H1 (cell line): ENCODE measurements around the gene KATNBL1. TPM values are rescaled to one million over a fixed set of nuclear protein-coding genes. Genes with fewer than 3 reads are reported as not detected.

Source experiments
- CTCF ChIA-PET: fragments of 300-600 bp; sonication (Branson Sonifier 250); formaldehyde crosslinking; loops from one replicate; lab custom pipeline; 2021; ENCODE audit not compliant: partially characterized antibody; lab: Charles Lee
- POLR2A ChIA-PET: fragments of 300-600 bp; sonication (Branson Sonifier 250); formaldehyde crosslinking; loops from one replicate; lab custom pipeline; 2021; ENCODE audit warnings: inconsistent platforms; ENCODE audit not compliant: partially characterized antibody; lab: Charles Lee
- DNase-seq, 2 experiments: peaks; one replicate each; pipeline versions ENCODE4 v3.0.0 to v3.0.0-alpha.2; 2010 to 2022; ENCODE audit warnings: low spot score in 2 of 2, low read depth in 1 of 2, mixed read lengths in 1 of 2
- FAIRE-seq: peaks from 2 replicates; lab custom pipeline; 2011; peaks lifted over from hg19 to GRCh38; lab: Jason Lieb, UNC
- H2AFZ ChIP-seq: 2 replicates; pipeline ENCODE4 v1.8.1; 2012; ENCODE audit warnings: low read length, inconsistent platforms
- H2AK5ac ChIP-seq: 2 replicates; pipeline ENCODE4 v1.6.1; 2013; ENCODE audit warnings: low read depth, low read length
- H2BK120ac ChIP-seq: replicated peaks from 2 replicates; pipeline ENCODE3; 2013; ENCODE audit warnings: low read depth, low read length, inconsistent platforms
- H2BK12ac ChIP-seq: 2 replicates; pipeline ENCODE4 v1.6.1; 2013; ENCODE audit warnings: low read depth, low read length
- H2BK15ac ChIP-seq: 2 replicates; pipeline ENCODE4 v1.6.1; 2013; ENCODE audit warnings: low read length
- H2BK20ac ChIP-seq: 2 replicates; pipeline ENCODE4 v1.6.1; 2013; ENCODE audit warnings: low read length
- H2BK5ac ChIP-seq: 2 replicates; pipeline ENCODE4 v1.6.1; 2013; ENCODE audit warnings: low read depth, low read length
- H3K14ac ChIP-seq: 2 replicates; pipeline ENCODE4 v1.6.1; 2013; ENCODE audit warnings: inconsistent platforms; ENCODE audit not compliant: insufficient read length
- H3K18ac ChIP-seq: 2 replicates; pipeline ENCODE4 v1.6.1; 2013; ENCODE audit warnings: low read length; ENCODE audit errors: extremely low read depth
- H3K23ac ChIP-seq: 2 replicates; pipeline ENCODE4 v1.6.1; 2013; ENCODE audit warnings: inconsistent platforms; ENCODE audit not compliant: insufficient read length
- H3K23me2 ChIP-seq: 2 replicates; pipeline ENCODE4 v1.6.1; 2013; ENCODE audit warnings: low read depth, low read length
- H3K27ac ChIP-seq: 2 replicates; pipeline ENCODE4 v1.6.1; 2011; ENCODE audit warnings: low read depth, low read length, inconsistent platforms
- H3K27me3 ChIP-seq, 4 experiments: replicated peaks in 1 of 4; 1 replicate in 1 of 4; 2 replicates in 3 of 4; pipeline versions ENCODE4 v1.6.1 to v1.8.1; 2011 to 2013; ENCODE audit warnings: low read length in 3 of 4, mild to moderate bottlenecking in 3 of 4, inconsistent platforms in 2 of 4, mixed read lengths in 2 of 4, moderate library complexity in 1 of 4; ENCODE audit not compliant: control insufficient read depth in 3 of 4, insufficient read depth in 3 of 4; ENCODE audit errors: extremely low read depth in 1 of 4
- H3K36me3 ChIP-seq, 4 experiments: 2 replicates each; pipeline versions ENCODE4 v1.6.1 to v1.8.1; 2011 to 2013; ENCODE audit warnings: mild to moderate bottlenecking in 4 of 4, low read length in 3 of 4, moderate library complexity in 2 of 4, control low read depth in 1 of 4, inconsistent platforms in 1 of 4; ENCODE audit not compliant: insufficient read depth in 4 of 4, control insufficient read depth in 2 of 4
- H3K4ac ChIP-seq: replicated peaks from 2 replicates; pipeline ENCODE3; 2013; ENCODE audit warnings: low read length, low read depth, mixed read lengths, inconsistent platforms; ENCODE audit not compliant: insufficient read length
- H3K4me1 ChIP-seq, 4 experiments: replicated peaks in 1 of 4; 1 replicate in 1 of 4; 2 replicates in 3 of 4; pipeline versions ENCODE4 v1.6.1 to v1.8.1; 2011 to 2013; ENCODE audit warnings: low read length in 3 of 4, inconsistent platforms in 2 of 4, mixed read lengths in 1 of 4; ENCODE audit not compliant: insufficient read depth in 4 of 4, control insufficient read depth in 3 of 4
- H3K4me2 ChIP-seq, 2 experiments: 2 replicates each; pipeline versions ENCODE4 v1.6.1 to v1.8.1; 2011 to 2013; ENCODE audit warnings: low read depth in 2 of 2, low read length in 2 of 2, control low read depth in 1 of 2, inconsistent platforms in 1 of 2, mild to moderate bottlenecking in 1 of 2; ENCODE audit not compliant: insufficient read depth in 1 of 2
- H3K4me3 ChIP-seq, 4 experiments: fragments of 200-600, 300-600 bp in 1 of 4; sonication (generic), shearing (Covaris generic), sonication (Bioruptor Twin) in 1 of 4; 2 replicates each; pipeline versions ENCODE4 v1.5.1 to v1.8.1; 2011 to 2016; ENCODE audit warnings: low read length in 4 of 4, low read depth in 3 of 4, control low read depth in 2 of 4, inconsistent platforms in 2 of 4, mild to moderate bottlenecking in 2 of 4, mixed read lengths in 1 of 4, moderate library complexity in 1 of 4; ENCODE audit not compliant: insufficient read depth in 2 of 4; ENCODE audit errors: extremely low read depth in 1 of 4
- H3K56ac ChIP-seq: replicated peaks from 2 replicates; pipeline ENCODE3; 2013; ENCODE audit warnings: low read depth, mild to moderate bottlenecking, mixed read lengths, low read length, inconsistent platforms; ENCODE audit not compliant: insufficient read length
- H3K79me1 ChIP-seq: 2 replicates; pipeline ENCODE4 v1.6.1; 2013; ENCODE audit warnings: low read depth, low read length, control low read depth
- H3K79me2 ChIP-seq, 2 experiments: 2 replicates each; pipeline versions ENCODE4 v1.6.1 to v1.8.1; 2012 to 2013; ENCODE audit warnings: low read length in 2 of 2, mild to moderate bottlenecking in 2 of 2, inconsistent platforms in 1 of 2; ENCODE audit not compliant: insufficient read depth in 2 of 2, control insufficient read depth in 1 of 2
- H3K9ac ChIP-seq, 4 experiments: replicated peaks in 1 of 4; 1 replicate in 1 of 4; 2 replicates in 3 of 4; pipeline versions ENCODE4 v1.6.1 to v1.8.1; 2011 to 2013; ENCODE audit warnings: low read depth in 3 of 4, low read length in 3 of 4, control low read depth in 2 of 4, mild to moderate bottlenecking in 2 of 4, moderate library complexity in 2 of 4, inconsistent platforms in 1 of 4; ENCODE audit errors: extremely low read depth in 1 of 4
- H3K9me3 ChIP-seq, 2 experiments: 2 replicates each; pipeline versions ENCODE4 v1.6.1 to v1.8.1; 2012 to 2013; ENCODE audit warnings: mild to moderate bottlenecking in 2 of 2, moderate library complexity in 2 of 2, control low read depth in 1 of 2, inconsistent platforms in 1 of 2, low read depth in 1 of 2, low read length in 1 of 2, mixed read lengths in 1 of 2; ENCODE audit not compliant: insufficient read depth in 2 of 2
- H4K20me1 ChIP-seq, 2 experiments: replicated peaks in 1 of 2; 2 replicates each; pipeline versions ENCODE3 to v1.8.1; 2011 to 2013; ENCODE audit warnings: inconsistent platforms in 2 of 2, low read length in 2 of 2, mild to moderate bottlenecking in 1 of 2; ENCODE audit not compliant: insufficient read depth in 2 of 2, control insufficient read depth in 1 of 2
- H4K5ac ChIP-seq: 2 replicates; pipeline ENCODE4 v1.6.1; 2013; ENCODE audit warnings: low read length, low read depth, mixed read lengths, inconsistent platforms; ENCODE audit not compliant: insufficient read length
- H4K8ac ChIP-seq: 2 replicates; pipeline ENCODE4 v1.8.0; 2013; ENCODE audit warnings: mild to moderate bottlenecking, moderate library complexity, low read length, inconsistent platforms; ENCODE audit not compliant: insufficient read depth; ENCODE audit errors: extremely low read depth
- H4K91ac ChIP-seq: replicated peaks from 2 replicates; pipeline ENCODE3; 2013; ENCODE audit warnings: low read length, mixed read lengths, inconsistent platforms; ENCODE audit not compliant: insufficient read length
- ASH2L ChIP-seq: fragments of 200-600, 300-600 bp; sonication (generic); IDR thresholded peaks from one replicate; pipeline ENCODE4 v1.7.1; 2017; ENCODE audit warnings: low read length
- BRCA1 ChIP-seq: IDR thresholded peaks from 2 replicates; pipeline ENCODE4 v1.6.1; 2012; ENCODE audit warnings: low read depth, low read length, improper control_type of control experiment
- CBX5 ChIP-seq: fragments of 300-800, 300-1000 bp; sonication (generic); IDR thresholded peaks from 2 replicates; pipeline ENCODE4 v1.7.1; 2016; ENCODE audit warnings: antibody characterized with exemption, low read length, low read depth
- EP300 ChIP-seq, 2 experiments: IDR thresholded peaks; 1 replicate in 1 of 2; 2 replicates in 1 of 2; pipeline ENCODE4 v1.6.1; 2011 to 2012; ENCODE audit warnings: low read depth in 2 of 2, low read length in 2 of 2, mild to moderate bottlenecking in 2 of 2, borderline replicate concordance in 1 of 2, inconsistent platforms in 1 of 2, moderate library complexity in 1 of 2
- GABPA ChIP-seq: IDR thresholded peaks from 2 replicates; pipeline ENCODE4 v1.6.1; 2011; ENCODE audit warnings: mild to moderate bottlenecking, low read length, moderate library complexity, borderline replicate concordance; ENCODE audit not compliant: insufficient read depth
- GTF2F1 ChIP-seq: IDR thresholded peaks from 2 replicates; pipeline ENCODE4 v1.6.1; 2012; ENCODE audit warnings: low read depth, low read length, improper control_type of control experiment, borderline replicate concordance
- HDAC6 ChIP-seq: IDR thresholded peaks from one replicate; pipeline ENCODE4 v1.7.1; 2012; ENCODE audit warnings: low read depth, mild to moderate bottlenecking, inconsistent platforms, low read length, moderate library complexity
- POLR2A ChIP-seq, 2 experiments: IDR thresholded peaks; 1 replicate in 1 of 2; 2 replicates in 1 of 2; pipeline ENCODE4 v1.6.1; 2011; ENCODE audit warnings: low read depth in 2 of 2, low read length in 2 of 2, mild to moderate bottlenecking in 2 of 2; ENCODE audit errors: control extremely low read depth in 1 of 2
- RBBP5 ChIP-seq: IDR thresholded peaks from 2 replicates; pipeline ENCODE4 v1.7.1; 2012; ENCODE audit warnings: low read depth, mild to moderate bottlenecking, inconsistent platforms, low read length, moderate library complexity, borderline replicate concordance
- RXRA ChIP-seq: IDR thresholded peaks from 2 replicates; pipeline ENCODE4 v1.6.1; 2011; ENCODE audit warnings: low read depth, mild to moderate bottlenecking, low read length, moderate library complexity; ENCODE audit not compliant: insufficient read depth
- SAP30 ChIP-seq: fragments of 300-600 bp; sonication (generic); IDR thresholded peaks from 2 replicates; pipeline ENCODE4 v1.7.1; 2012; ENCODE audit warnings: low read length, moderate library complexity, mild to moderate bottlenecking, inconsistent platforms; ENCODE audit not compliant: insufficient read depth, insufficient replicate concordance
- TAF1 ChIP-seq: IDR thresholded peaks from 2 replicates; pipeline ENCODE4 v1.6.1; 2011; ENCODE audit warnings: mild to moderate bottlenecking, low read depth, low read length
- TBP ChIP-seq: IDR thresholded peaks from 2 replicates; pipeline ENCODE4 v1.6.1; 2011; ENCODE audit warnings: low read depth, low read length, improper control_type of control experiment
- WGBS, 2 experiments: shearing (Covaris generic) in 1 of 2; methylation state at CpG; one replicate each; pipeline versions ENCODE4 v1.1.6 to v1.1.7; 2013 to 2015; ENCODE audit warnings: low lambda C conversion rate in 2 of 2, mixed read lengths in 2 of 2, inconsistent platforms in 1 of 2, low coverage in 1 of 2, missing lambda C conversion rate in 1 of 2; ENCODE audit not compliant: insufficient replicate concordance in 2 of 2, insufficient coverage in 1 of 2, insufficient read length in 1 of 2; ENCODE audit errors: extremely low coverage in 1 of 2, missing lambda C conversion rate in 1 of 2; 5-methylcytosine and 5-hydroxymethylcytosine counted together
- polyA plus RNA-seq, 7 experiments: library from polyadenylated mRNA; depleted of rRNA in 3 of 7; stranded (reverse) in 5 of 7; unstranded in 2 of 7; fragments of >200 nt in 5 of 7; fragments of 200-250 nt in 2 of 7; gene quantifications; 1 replicate in 5 of 7; 2 replicates in 1 of 7; 4 replicates in 1 of 7; pipeline versions ENCODE4 v1.2.1 to v1.2.3, GENCODE V29; 2011 to 2013; ENCODE audit warnings: missing spikeins in 2 of 7, mixed read lengths in 2 of 7
- total RNA-seq: library from RNA; stranded (reverse); fragmentation: NEBNext Ultra II Directional; extraction: Animal tissue kit (Norgen Biotek cat#: 25700); gene quantifications from 2 replicates; pipeline ENCODE4 v1.2.1, GENCODE V29; 2021
- TF ChIP-seq, protein P1 (sequence below): IDR thresholded peaks from 2 replicates; pipeline ENCODE4 v1.6.1; 2012; ENCODE audit warnings: inconsistent platforms

The KATNBL1 gene
- total and polyA plus RNA-seq, 2 of the 8 experiments (the other 6 are each of a cell fraction or from before 2014, with no cell fraction given), result 14.2 to 51.4 TPM

DNA sequence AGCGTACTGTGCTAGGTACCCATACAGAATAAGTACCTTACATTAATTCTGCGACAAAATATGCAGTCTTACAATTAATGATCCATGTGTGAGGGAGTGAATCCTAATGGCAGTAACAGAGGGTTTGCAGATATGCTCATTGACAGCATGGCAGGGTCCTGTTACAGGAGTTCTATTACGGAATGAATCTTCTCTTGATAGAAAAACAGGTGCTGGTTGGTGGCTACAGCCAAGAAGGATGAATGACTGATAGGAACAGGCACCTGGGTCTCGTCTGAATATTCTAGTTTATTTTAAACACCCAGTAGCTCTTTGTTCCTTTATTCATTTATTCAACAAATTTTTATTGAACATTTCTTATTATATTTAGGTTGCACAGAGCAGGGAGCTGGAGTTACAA, 85.2 kb downstream of the KATNBL1 start:
- no peaks in the 10 kb centered on the region for H3K27me3 ChIP-seq
- no peak overlapping the region for H2BK5ac ChIP-seq
- no peaks in the 10 kb centered on the region for H3K79me2 ChIP-seq
- no peak overlapping the region for H2BK12ac ChIP-seq
- ChIA-PET POLR2A (interaction anchor here (0.6 to 1.6 kb wide), 5 partner anchors 8 to 39 kb away, joined by 3 to 7 read pairs (median 5); no protein-coding TSS in a partner anchor), CTCF (interaction anchor here (1.1 to 4.3 kb wide), 2 partner anchors 14 to 85 kb away, joined by 3 to 33 read pairs; partner anchors contain the start of gene KATNBL1)
- H3K56ac ChIP-seq, result no peak overlapping the region
- no peak overlapping the region for H3K27ac ChIP-seq
- no peaks in the 10 kb centered on the region for H4K20me1 ChIP-seq
- no peak overlapping the region for H4K5ac ChIP-seq
- H4K91ac ChIP-seq, result no peak overlapping the region
- no peak overlapping the region for H2BK15ac ChIP-seq
- H3K18ac ChIP-seq, result no peak overlapping the region
- H3K9me3 ChIP-seq, result no peaks in the 10 kb centered on the region
- no peak overlapping the region for H2AK5ac ChIP-seq
- no peak overlapping the region for H3K4ac ChIP-seq
- no peak overlapping the region for H3K9ac ChIP-seq
- H3K14ac ChIP-seq, result no peak overlapping the region
- no peaks in the 10 kb centered on the region for H3K79me1 ChIP-seq
- H4K8ac ChIP-seq, result no peak overlapping the region
- no peaks in the 10 kb centered on the region for H3K36me3 ChIP-seq
- no peak overlapping the region for H3K4me3 ChIP-seq
- no peak overlapping the region for H2BK20ac ChIP-seq
- FAIRE-seq, result no peak
- no peak overlapping the region for H3K23ac ChIP-seq
- H3K4me2 ChIP-seq, result no peak overlapping the region
- WGBS, 2 experiments, result 74% methylated on average over 4 of the region's 4 CpGs; no CpG with 5 or more reads in 1 of the 2 experiments
- DNase-seq, result no peak
- no peak overlapping the region for H2BK120ac ChIP-seq
- H3K4me1 ChIP-seq, result no peaks in the 10 kb centered on the region
- H2AFZ ChIP-seq, result no peak overlapping the region
- no peaks in the 10 kb centered on the region for H3K23me2 ChIP-seq
- no peak for TF ChIP-seq POLR2A (IDR thresholded peaks at IDR 0.05; ENCODE audit: control extremely low read depth in 1 of 2, low read depth in 2 of 2, low read length in 2 of 2)
- no peak for TF ChIP-seq CBX5
- TF ChIP-seq TBP, result no peak
- no peak for TF ChIP-seq HDAC6
- TF ChIP-seq GABPA, result no peak
- no peak for TF ChIP-seq EP300 (IDR thresholded peaks at IDR 0.05; ENCODE audit: borderline replicate concordance in 1 of 2, low read depth in 2 of 2, low read length in 2 of 2)
- TF ChIP-seq, protein P1, sequence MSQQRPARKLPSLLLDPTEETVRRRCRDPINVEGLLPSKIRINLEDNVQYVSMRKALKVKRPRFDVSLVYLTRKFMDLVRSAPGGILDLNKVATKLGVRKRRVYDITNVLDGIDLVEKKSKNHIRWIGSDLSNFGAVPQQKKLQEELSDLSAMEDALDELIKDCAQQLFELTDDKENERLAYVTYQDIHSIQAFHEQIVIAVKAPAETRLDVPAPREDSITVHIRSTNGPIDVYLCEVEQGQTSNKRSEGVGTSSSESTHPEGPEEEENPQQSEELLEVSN, result no peak
- TF ChIP-seq TAF1, result no peak
- TF ChIP-seq ASH2L, result no peak
- TF ChIP-seq RXRA, result no peak
- no peak for TF ChIP-seq SAP30
- no peak for TF ChIP-seq GTF2F1
- TF ChIP-seq BRCA1, result no peak
- TF ChIP-seq RBBP5, result no peak
